NT2/D1 (cell line): ENCODE results near the gene NAGPA.

Experiments
- DNase-seq: peaks from one replicate; pipeline ENCODE4 v3.0.0-alpha.2; 2011; ENCODE audit warnings: low read depth, low spot score
- H3K27me3 ChIP-seq: 2 replicates; pipeline ENCODE4 v1.6.0; 2011; ENCODE audit warnings: mild to moderate bottlenecking; ENCODE audit not compliant: insufficient read length, insufficient read depth
- H3K36me3 ChIP-seq: 2 replicates; pipeline ENCODE4 v1.6.1; 2011; ENCODE audit warnings: mild to moderate bottlenecking, low read length, mixed read lengths; ENCODE audit not compliant: insufficient read depth, insufficient read length
- H3K4me1 ChIP-seq: 2 replicates; pipeline ENCODE4 v1.5.1; 2011; ENCODE audit not compliant: insufficient read depth, insufficient read length
- H3K4me3 ChIP-seq: 2 replicates; pipeline ENCODE4 v1.5.1; 2011; ENCODE audit warnings: low read depth; ENCODE audit not compliant: insufficient read length
- H3K9ac ChIP-seq: 2 replicates; pipeline ENCODE4 v1.6.0; 2011; ENCODE audit warnings: low read depth; ENCODE audit not compliant: insufficient read length
- H3K9me3 ChIP-seq: 2 replicates; pipeline ENCODE4 v1.5.1; 2011; ENCODE audit warnings: mild to moderate bottlenecking, low read length; ENCODE audit not compliant: insufficient read depth
- SUZ12 ChIP-seq: IDR thresholded peaks from 2 replicates; pipeline ENCODE4 v1.6.1; 2011; ENCODE audit not compliant: insufficient read length, insufficient read depth; ENCODE audit errors: extremely low read depth
- YY1 ChIP-seq: IDR thresholded peaks from 2 replicates; pipeline ENCODE4 v1.6.1; 2011; ENCODE audit not compliant: insufficient read length, insufficient read depth
- ZNF274 ChIP-seq: IDR thresholded peaks from 2 replicates; pipeline ENCODE4 v1.6.1; 2011; ENCODE audit warnings: mild to moderate bottlenecking, low read depth, low read length

Gene NAGPA

GRCh38 chr16:5072334-5073278 lies 38.9 kb upstream of the NAGPA start:
- peak overlapping the region; percentile 93 for H3K9ac ChIP-seq
- no peaks in the 10 kb centered on the region for H3K4me1 ChIP-seq
- TF ChIP-seq SUZ12 (no peak), YY1 (no peak), ZNF274 (no peak)
- H3K4me3 ChIP-seq: peak overlapping the region; percentile 91
- DNase-seq: no peak
- H3K36me3 ChIP-seq: peaks cover 42% of the 10 kb centered on the region
- H3K9me3 ChIP-seq: no peaks in the 10 kb centered on the region
- no peaks in the 10 kb centered on the region for H3K27me3 ChIP-seq

GRCh38 chr16:5071681-5072333 lies 38.1 kb upstream of the NAGPA start, which contains the start of gene ALG1:
Gene ALG1 (plus strand): TSS chr16:5071843. CDS start chr16:5071850, 7 bp downstream.
- H3K36me3 ChIP-seq: peaks cover 36% of the 10 kb centered on the region
- peak; percentile 71 for DNase-seq
- TF ChIP-seq YY1 (peak; percentile 94), ZNF274 (no peak), SUZ12 (no peak)
- H3K9me3 ChIP-seq: no peaks in the 10 kb centered on the region
- H3K27me3 ChIP-seq: no peaks in the 10 kb centered on the region
- peak within 1 kb of the TSS; percentile 91 for H3K4me3 ChIP-seq
- H3K4me1 ChIP-seq: no peaks in the 10 kb centered on the region
- H3K9ac ChIP-seq: peak within 1 kb of the TSS; percentile 93

- peak overlapping the region; percentile 91 for H3K4me3 ChIP-seq
Observed at GRCh38 chr16:5071341-5071680, 37.6 kb upstream of the NAGPA start.

GRCh38 chr16:5070431-5071186 lies 36.9 kb upstream of the NAGPA start:
- TF ChIP-seq YY1 (no peak), SUZ12 (no peak), ZNF274 (no peak)
- H3K9me3 ChIP-seq: no peaks in the 10 kb centered on the region
- no peak overlapping the region for H3K9ac ChIP-seq
- no peak for DNase-seq
- peaks cover 26% of the 10 kb centered on the region for H3K36me3 ChIP-seq
- no peaks in the 10 kb centered on the region for H3K27me3 ChIP-seq
- H3K4me1 ChIP-seq: peaks cover 4% of the 10 kb centered on the region
- H3K4me3 ChIP-seq: no peak overlapping the region

More at GRCh38 chr16:5071341-5071680, 37.6 kb upstream of the NAGPA start:
- no peaks in the 10 kb centered on the region for H3K4me1 ChIP-seq
- peak overlapping the region; percentile 93 for H3K9ac ChIP-seq
- no peaks in the 10 kb centered on the region for H3K27me3 ChIP-seq
- DNase-seq: no peak
- peaks cover 33% of the 10 kb centered on the region for H3K36me3 ChIP-seq
- TF ChIP-seq SUZ12 (no peak), YY1 (no peak), ZNF274 (no peak)
- no peaks in the 10 kb centered on the region for H3K9me3 ChIP-seq

- H3K9me3 ChIP-seq: no peaks in the 10 kb centered on the region
- no peak overlapping the region for H3K4me3 ChIP-seq
- H3K27me3 ChIP-seq: no peaks in the 10 kb centered on the region
- H3K9ac ChIP-seq: no peak overlapping the region
- H3K36me3 ChIP-seq: peaks cover 18% of the 10 kb centered on the region
- TF ChIP-seq ZNF274 (no peak), YY1 (no peak), SUZ12 (no peak)
- no peak for DNase-seq
- H3K4me1 ChIP-seq: peaks cover 8% of the 10 kb centered on the region
Observed at GRCh38 chr16:5069854-5070253, 36.1 kb upstream of the NAGPA start.

- DNase-seq: no peak
- Histone ChIP-seq H3K9me3 (no peaks in the 10 kb centered on the region), H3K4me1 (peaks cover 8% of the 10 kb centered on the region), H3K27me3 (no peaks in the 10 kb centered on the region), H3K4me3 (no peak overlapping the region), H3K36me3 (peaks cover 10% of the 10 kb centered on the region), H3K9ac (no peak overlapping the region)
- TF ChIP-seq SUZ12 (no peak), YY1 (no peak), ZNF274 (no peak)
Observed at GRCh38 chr16:5069048-5069447, 35.3 kb upstream of the NAGPA start.

- TF ChIP-seq SUZ12 (no peak), YY1 (no peak)
- H3K4me3 ChIP-seq: no peak overlapping the region
- no peaks in the 10 kb centered on the region for H3K36me3 ChIP-seq
- no peak for DNase-seq
- peaks cover 18% of the 10 kb centered on the region for H3K4me1 ChIP-seq
- no peak overlapping the region for H3K9ac ChIP-seq
- no peaks in the 10 kb centered on the region for H3K27me3 ChIP-seq
- no peaks in the 10 kb centered on the region for H3K9me3 ChIP-seq
Observed at GRCh38 chr16:5066511-5066910, 32.8 kb upstream of the NAGPA start.
